Hematopoietic multipotent progenitor cell treated with erythropoietin and hydrocortisone succinate and interleukin-3 and kit ligand, for 8 days (in vitro differentiated cells): Measurements from ENCODE around the gene SLC2A9.
"Not testable (repeated sequence)": the region's sequence is repeated elsewhere in the genome, so short reads cannot be mapped to it uniquely, and the experiment has no call there.

Experiments used
- DNase-seq: peaks from one replicate; pipeline ENCODE4 v3.0.0-alpha.2; 2015

SLC2A9 gene

DNA sequence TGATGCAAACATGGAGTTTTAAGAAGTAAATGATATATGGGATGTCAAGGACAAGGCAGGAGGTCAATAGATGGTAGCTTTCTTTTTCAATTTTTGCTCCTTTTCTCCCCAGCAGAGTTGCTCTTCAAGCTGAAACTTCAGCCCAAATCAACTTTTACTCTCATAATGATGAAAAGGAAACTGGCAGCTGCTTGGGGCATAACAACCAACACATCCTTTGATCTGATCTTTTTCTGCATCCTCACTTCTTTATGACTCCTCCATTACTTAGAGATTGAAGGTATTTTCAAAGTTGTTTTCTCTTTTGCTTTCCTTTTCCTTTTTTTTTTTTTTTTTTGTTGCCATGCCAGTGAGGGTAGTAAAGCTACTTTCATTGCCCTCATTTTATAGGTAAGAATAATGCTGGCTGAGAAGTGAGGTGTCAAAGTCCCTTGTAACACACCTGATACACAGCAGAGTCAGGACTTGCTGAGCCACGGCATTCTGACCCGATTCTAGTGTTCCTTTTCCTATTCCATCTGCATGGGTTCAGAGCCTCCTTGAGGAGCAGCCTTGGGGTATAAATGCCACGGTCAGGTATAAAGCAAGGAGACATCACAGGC is 26.9 kb downstream of the SLC2A9 start:
- DNase-seq = no peak

DNA sequence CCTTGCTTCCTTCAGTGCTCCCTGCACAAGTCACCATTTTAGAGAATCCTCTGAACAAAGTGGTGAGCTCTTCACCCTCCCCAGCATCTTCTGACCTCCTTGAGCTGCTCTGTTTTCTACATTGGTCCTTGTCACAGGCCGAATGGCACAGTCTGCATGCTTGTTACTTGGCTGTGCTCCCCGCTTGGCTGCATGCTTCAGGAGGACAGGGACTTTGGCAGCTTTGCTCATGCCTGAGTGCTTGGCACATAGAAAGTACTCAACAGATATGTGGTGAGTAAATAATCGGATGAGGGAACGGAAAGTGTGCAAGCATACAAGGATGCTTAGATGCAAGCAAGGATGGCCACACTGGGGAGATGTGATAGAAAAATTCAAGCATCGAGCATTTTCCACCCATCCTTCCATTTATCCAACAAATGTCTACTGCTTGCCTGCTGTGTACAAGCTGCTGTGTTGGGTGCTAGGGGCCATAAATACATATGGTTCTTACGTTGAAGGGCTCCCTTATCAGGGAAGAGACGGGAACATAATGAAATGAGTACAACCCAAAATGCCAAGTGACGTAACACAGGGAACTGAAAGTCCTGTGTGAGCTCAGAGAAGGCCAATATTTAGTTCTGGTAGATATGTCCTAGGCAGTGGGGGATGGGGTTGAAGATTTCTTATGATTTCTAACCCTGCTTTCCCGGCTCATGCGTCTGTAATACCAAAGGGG is 31.2 kb downstream of the SLC2A9 start:
- no peak for DNase-seq

DNA sequence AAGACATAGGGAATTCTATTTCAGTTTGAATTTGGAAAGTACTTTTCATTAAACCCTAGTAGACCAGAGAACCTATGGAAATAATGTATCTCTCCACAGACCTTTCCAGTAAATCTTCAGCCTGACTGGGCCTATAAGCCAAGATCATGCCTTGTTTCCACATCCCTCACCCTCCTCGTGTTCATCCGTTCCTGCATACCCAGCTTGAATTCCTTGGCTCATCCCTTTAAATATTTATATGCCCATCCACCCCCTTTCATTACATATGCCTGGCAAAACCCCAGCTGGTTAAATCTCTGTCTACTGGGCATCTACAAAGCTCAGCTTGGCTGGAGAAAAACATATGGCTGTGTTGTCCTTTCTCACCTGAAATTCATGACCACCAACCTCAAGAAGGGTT is 32.4 kb downstream of the SLC2A9 start:
- no peak for DNase-seq

DNA sequence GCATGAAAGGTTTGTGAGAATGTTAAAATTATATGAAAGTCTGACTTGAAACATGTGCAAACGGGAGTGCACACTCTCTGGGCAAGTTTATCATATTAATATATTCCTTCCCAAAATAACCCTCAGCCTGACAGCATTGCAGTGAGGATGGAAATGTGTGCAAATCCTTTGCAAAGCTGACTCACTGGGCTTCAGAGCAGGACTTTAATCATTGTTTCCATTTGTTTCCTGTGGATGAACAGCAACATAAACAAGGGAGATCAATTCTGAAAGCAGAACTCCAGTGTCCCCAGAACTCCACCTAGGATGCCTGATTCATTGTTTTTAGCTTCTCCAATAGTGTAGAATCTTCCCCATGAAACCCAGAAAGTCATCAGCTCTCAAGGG is 32.9 kb downstream of the SLC2A9 start:
- DNase-seq = no peak

DNA sequence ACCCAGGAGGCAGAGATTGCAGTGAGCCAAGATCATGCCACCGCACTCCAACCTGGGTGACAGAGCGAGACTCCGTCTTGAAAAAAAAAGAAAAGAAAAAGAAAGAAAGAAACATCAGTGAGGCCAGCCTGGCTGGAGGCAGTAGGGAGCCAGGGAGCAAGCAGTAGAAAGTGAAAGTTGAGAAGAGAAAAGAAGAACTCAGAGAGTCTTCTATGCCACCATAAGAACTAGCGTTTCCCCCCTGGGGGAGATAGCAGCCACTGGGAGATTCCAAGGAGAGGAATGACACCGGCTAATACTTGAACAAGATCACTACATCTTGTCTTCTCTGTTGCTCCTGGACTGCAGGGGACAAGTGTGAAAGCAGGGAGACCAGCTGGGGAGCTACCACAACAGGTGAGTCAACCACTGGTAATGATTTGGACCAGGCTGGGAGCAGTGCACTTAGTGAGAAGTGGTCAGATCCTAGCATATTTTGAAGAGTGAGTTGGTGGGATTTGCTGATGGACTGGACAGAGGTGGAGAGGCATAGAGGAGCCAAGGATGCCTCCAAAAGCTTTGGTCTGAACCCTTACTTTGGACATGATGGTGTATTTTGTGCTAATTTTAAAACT is 33.4 kb downstream of the SLC2A9 start:
- DNase-seq = no peak

DNA sequence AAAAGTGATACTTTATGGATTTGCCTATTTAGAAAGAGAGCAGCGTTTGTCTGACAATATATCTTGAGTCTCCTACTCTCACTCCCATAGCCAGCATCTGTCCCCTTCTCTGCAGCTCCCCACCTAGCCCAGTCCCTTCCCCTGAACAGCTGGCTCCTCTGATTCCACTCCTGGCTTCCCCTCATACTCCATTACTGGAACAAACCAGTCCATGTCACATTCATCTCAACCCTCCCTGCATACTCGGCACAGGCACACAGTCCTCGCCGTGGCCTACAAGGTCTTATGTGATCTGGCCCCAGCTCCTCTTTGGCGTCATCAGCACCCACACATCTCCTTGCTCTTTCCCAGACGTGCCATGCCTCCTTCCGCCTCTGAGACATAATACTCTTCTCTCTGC is 36.7 kb downstream of the SLC2A9 start:
- no peak for DNase-seq

DNA sequence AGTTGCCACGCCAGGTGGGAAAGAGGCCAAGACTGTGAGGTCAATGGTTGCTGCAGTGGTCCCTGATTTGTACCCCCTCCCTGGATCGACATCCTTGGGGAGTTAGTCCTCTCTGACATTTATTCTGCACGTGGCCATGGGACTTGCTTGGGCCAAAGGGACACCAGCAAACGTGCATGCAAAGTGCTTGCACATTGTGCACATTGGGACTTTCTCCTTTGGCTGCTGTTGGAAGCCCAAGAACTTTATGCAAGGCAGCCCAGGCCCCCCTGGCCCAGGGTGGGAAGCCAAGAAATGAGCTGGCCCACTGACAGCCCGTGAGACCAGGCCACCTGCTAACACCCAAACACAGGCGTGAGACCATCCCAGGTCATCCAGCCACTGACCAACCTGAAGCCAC is 38.1 kb downstream of the SLC2A9 start:
- DNase-seq = no peak

DNA sequence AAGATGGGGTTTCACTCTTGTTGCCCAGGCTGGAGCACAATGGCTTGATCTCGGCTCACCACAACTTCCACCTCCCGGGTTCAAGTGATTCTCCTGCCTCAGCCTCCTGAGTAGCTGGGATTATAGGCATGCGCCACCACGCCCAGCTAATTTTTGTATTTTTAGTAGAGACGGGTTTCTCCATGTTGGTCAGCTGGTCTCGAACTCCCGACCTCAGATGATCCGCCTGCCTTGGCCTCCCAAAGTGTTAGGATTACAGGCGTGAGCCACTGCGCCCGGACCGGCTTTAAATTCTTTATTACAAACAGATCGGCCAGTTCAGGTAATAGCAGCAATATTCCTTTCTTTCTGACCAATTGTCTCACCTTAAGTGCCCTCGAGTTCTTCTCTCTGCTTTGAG is 39.4 kb downstream of the SLC2A9 start:
- DNase-seq = not testable (repeated sequence)

DNA sequence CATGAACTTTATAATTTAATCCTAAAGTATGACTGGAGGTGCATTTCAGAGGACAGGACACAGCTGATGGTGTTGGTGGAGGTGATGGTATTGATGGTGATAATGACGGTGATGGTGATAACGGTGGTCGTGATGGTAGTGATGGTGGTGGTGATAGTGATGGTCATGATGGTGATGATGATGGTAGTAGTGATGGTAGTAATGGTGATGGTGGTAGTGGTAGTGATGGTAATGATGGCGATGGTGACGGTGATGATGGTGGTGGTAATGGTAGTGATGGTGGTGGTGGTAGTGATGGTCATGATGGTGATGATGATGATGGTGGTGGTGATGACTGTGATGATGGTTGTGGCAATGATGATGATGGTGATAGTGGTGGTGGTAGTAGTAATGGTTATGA is 40.4 kb downstream of the SLC2A9 start:
- DNase-seq = no peak

DNA sequence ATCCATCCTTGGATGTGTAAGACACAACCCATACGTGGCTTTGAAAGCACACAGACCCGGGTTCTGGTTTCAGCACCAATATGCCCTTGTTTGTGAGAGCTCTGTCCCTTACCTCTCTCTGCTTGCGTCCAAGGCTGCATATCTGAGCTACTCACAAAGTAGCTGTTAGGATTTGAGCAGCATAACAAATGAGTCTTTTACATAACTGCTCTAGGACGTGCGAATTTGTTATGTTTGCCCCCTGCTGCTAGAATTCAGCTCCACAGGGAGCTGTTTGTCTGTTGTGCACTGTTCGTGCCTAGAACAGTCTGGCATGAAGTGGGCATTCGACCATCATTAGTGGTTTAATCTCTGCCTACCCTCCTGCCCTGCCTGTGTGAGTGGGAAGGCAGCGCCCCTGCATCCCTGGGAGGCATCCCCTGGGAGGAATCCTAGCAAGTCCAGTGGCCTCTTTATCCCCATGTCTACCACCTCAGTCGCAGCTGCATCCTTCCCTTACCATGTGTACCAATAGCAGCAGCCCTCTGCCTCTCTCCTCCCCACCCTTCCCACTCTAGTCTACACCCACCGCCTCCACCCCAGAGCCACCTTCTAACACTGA is 42.1 kb downstream of the SLC2A9 start:
- DNase-seq = no peak

DNA sequence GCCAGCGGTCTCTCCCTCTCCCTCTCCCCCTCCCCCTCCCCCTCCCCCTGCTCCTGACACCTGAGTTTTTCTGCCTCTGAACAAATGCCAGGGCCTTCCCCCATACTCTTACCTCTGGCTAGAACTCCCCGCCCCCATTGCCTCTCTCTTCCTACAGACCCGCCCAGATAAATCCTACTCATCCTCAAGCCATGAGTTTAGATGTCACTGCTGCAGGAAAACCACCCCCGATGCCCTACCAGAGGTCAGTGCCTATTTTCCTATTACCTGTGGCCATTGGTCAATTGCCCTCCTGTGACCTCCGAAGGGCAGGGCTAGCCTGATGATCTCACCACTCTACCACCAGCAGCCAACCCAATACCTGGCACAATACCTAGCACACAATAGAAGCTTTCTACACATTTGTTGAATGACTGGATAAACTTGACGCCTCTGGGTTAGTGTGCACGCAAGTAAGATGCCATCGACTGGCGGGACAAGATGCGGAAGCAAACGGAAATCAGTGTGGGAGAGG is 43.7 kb downstream of the SLC2A9 start:
- no peak for DNase-seq

DNA sequence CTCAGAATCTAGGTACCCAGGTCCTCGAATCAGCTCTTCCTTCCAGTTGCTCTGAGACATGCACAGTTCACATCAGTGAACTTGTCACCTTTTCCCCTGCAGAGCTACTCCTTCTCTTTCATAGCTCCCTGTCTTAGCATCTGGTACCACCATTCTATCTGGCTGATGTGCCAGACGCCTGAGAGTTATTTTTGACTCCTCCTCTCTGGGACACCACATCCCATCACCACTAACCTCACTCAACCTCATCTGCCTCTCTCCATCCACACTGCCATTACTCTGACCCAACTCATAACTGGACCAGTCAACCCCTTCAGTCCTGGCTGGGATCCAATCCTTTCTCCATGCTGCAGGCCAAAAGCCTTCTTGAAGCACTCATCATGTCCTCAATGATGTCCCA is 44.5 kb downstream of the SLC2A9 start:
- DNase-seq = no peak

DNA sequence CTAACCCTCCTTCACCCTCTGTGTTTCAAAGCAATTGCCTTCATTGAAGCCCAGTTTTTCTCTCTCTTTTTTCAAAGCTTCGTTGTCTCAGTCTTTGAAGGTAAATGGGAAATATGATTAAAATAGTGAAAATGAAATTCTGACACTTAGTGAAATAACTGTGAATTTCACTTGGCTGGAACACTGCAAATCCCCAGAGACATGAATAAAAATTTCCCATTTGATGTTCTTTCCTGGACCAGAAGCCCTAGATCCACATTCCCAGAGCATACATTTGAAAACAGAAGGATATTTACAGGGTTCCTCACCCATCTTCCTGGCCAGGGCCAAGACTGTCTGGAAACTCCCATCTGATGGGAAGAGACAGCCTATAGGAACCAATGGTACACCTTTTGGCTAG is 45.0 kb downstream of the SLC2A9 start:
- no peak for DNase-seq

DNA sequence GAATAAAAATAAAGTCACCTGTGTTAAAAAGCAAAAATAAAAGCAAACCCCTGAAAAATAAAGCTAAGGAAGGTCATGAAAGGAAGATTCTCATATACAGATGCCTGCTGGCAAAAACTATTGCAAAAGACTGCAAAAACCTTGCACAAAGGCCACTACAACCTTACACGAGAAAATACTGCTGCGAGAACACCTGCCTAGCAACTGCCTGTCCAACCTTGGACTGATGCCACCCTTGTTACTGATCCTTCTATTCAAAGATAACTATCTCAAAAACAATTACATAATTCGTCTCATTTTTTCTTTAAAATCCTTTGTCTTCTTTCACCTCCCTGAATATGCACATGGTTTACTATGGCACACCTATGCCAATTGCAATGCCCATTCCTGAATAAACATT is 49.6 kb downstream of the SLC2A9 start:
- no peak for DNase-seq

DNA sequence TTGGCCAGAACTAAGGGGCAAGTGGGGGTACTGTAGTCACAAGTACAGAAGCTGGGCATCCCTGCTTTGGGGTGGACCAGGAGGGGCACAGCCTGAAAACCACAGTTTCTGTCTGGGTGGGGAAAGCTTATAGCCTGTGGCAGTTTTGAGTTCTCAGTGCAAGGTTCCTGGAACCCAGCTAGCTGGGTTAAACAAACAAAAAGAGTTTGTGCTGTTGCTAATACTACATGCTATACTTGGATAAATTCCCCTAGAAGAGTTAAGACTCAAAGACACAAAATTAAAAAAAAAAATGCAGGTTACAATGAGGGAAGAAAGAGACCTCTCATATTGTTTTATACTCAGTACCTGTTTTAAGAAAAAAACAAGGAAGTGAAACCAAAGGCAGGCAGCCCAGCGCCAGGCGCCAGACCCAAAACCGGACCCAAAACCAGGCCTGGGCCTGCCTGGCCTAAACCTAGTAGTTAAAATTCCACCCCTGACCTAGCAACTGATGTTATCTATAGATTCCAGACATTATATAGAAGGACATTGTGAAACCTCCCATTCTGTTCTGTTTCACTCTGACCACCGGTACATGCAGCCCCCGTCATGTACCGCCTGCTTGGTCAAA is 50.8 kb downstream of the SLC2A9 start:
- no peak for DNase-seq

DNA sequence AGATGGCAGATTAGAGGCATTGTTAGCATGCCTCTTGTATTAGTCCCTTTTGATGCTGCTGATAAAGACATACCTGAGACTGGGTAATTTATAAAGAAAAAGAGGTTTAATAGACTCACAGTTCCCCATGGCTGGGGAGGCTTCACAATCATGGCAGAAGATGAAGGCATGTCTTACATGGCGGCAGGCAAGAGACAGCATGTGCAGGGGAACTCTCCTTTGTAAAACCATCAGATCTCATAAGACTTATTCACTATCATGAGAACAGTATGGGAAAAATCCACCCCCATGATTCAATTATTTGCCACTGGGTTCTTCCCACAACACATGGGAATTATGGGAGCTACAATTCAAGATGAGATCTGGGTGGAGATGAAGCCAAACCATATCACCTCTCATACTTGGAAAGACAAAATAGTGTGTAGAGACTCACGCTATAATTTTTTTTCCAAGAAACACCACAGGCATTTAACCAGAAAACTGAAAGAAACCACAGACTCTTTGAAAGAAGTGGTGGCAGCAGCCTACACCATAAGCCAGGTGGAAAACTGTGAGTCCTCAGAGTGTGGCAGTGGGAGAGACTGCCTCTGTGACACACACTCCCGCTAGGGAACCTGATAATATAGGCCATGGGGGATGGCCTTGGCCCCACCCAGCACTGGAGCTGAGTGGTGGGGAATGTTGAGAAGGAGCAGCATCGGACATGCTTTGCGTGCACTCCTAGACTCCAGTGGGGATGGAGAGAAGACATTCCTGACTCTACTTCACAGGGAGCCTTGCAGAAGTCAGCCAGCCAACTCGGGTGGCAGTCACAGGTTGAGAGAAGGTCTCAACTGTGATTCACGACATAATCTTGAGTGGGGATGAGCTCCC is 51.5 kb downstream of the SLC2A9 start:
- peak; percentile 8 for DNase-seq

DNA sequence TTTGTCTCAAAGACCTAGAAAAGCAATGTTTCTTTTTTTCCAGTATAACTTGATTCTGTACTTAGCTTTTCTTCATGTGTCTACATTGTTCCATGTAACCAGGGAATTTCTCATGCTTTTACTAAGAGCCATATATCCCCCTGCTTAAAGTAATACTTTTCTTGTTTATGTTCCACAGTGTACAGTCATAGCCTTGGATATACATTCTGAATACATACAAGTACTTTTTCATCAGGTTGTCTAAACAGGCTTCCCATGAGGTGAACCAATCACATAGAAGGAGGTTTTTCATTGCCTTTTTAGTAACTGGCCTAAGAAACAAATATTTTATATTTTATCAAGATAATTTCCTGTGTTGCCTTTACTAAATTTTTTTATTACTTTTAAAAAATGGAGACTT is 52.8 kb downstream of the SLC2A9 start:
- DNase-seq = no peak

DNA sequence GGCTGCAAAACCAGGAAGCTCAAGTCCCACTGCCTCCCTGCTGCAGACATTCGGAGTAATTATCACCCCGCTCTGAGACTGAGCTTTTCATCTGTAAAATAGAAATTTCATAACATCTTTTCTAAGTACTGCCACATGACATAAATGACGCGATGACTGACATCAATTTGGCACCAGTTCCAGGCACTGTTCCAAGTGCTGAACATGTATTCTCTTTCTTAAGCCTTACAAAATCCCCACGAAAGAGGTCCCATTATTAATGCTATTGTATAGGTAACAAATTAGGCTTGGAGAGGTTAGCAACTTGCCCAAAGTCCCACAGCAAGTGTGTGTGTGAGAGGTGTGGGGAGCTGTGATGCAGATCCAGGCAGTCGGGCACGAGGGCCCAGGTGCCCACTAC is 56.4 kb downstream of the SLC2A9 start:
- no peak for DNase-seq

DNA sequence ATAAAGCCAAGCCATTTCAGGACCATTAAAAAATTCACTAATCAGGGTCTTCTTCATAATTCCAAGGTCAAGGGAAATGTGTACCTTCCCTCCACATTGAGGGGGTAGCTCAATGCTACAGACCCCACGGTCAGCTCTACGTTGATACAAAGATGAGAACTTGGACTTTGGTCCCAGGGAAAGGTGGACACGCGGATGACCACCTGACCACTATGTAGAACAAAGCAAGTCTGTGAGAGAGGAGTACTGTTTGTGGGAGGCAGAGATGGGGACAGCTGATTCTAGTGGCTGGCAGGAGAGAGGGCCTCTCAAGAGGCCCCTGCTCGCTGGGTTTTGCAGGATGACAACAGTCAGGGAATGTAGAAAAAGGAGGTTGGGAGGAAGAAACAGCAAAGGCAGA is 58.0 kb downstream of the SLC2A9 start:
- no peak for DNase-seq

DNA sequence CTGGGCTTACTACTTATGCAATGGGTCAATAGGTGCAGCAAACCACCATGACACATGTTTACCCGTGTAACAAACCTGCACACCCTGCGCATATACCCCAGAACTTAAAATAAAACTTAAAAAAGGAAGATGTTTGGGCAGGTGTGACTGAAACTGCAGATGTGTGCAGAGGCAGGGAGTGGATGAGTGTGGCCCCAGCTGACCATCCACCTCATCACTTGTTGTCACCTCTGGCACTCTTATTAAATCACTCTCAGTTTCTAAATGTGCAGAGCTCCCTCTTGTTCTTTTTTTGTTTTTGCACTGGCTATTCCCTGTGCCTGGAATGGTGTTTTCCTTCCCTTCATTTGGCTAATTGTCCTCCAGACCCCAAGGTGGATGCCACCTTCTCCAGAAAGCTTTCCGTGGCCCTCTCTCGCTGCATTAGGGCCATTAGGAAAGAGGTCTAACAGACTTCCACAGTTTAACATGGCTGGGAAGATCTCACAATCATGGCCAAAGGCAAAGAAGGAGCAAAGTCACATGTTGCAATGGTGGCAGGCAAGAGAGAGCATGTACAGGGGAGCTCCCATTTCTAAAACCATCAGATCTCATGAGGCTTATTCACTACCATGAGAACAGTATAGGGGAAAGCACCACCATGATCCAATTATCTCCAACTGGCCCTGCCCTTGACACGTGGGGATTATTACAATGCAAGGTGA is 58.5 kb downstream of the SLC2A9 start:
- DNase-seq = no peak

DNA sequence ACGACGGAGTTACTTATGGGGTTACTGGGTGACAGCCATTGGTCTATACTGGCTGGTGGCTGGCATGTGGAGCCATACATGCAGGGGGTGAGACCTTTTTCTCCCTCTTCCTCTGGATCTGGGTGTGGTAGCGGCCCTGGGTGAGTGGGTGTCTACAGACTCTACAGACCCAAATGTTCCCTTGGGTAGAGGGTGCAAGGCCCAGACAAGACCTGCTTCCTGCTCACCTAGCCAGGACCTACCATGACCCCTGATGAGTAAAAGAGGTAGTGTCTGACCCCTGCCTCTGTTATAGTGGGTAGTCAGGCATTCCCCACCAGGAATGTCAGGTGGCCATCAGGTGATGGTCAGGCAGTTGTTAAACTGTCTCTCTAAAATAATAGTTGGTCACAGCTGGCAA is 66.8 kb downstream of the SLC2A9 start:
- no peak for DNase-seq

DNA sequence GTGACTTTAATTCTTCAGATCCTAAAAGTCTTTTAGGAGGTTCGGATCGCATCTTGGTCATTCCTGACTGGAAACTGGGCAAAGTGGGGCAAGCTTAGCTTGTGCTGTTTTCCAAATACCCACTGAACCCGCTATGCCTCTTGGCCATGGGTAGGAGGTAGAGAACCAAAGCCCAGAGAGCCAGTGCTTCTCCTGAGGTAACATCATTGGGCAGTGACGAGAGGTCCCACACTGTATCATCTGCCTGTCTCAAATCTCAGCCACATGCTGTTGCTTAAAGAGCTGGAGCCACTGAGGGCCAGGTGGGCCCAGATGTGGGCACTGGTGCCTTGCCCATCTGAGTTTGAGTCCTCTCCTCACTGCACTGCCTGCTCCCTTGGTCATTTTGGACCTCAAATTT is 68.2 kb downstream of the SLC2A9 start:
- no peak for DNase-seq
